ENCODE data around the gene UGP2. TPM values are rescaled to one million over a fixed set of nuclear protein-coding genes. Genes with fewer than 3 reads are reported as not detected.

UGP2 gene
- 76.6 and 113 TPM in 2 replicates for total RNA-seq (ENCODE audit: low replicate concordance)
- long read RNA-seq, transcript UGP2-202 (10 exons, 2,136 nt), result minor isoform, 191 of 422 reads
- long read RNA-seq, transcript UGP2-201 (10 exons, 2,338 nt), result major isoform, 194 of 422 reads
- long read RNA-seq, partial matches to known transcripts, result 12 of 422 reads
- long read RNA-seq, other reads (novel, unspliced or antisense), result 21 of 422 reads

- Mint-ChIP-seq H3K36me3 (peaks cover 7% of the 10 kb centered on the region), H3K4me3 (peak within 1 kb of the TSS; percentile 97), H3K9me3 (no peaks in the 10 kb centered on the region), H3K27me3 (no peaks in the 10 kb centered on the region), H3K4me1 (ENCODE audit: unreplicated experiment) (peaks cover 29% of the 10 kb centered on the region), H3K27ac (peak within 1 kb of the TSS; percentile 99)
- peak; percentile 89 for DNase-seq (ENCODE audit: extremely low spot score, unreplicated experiment)
- TF ChIP-seq CTCF (conservative IDR thresholded peaks at IDR 0.05), result no peak
These were observed at the start of gene UGP2 for GRCh38 chr2:63841254-63842022. UGP2 (plus strand) TSS chr2:63841896; CDS start chr2:63842186, 290 bp downstream.

GRCh38 chr2:63792530-63792929 lies 49.2 kb upstream of the UGP2 start:
- Mint-ChIP-seq H3K36me3 (no peaks in the 10 kb centered on the region), H3K27ac (no peak overlapping the region), H3K4me3 (no peak overlapping the region), H3K9me3 (no peaks in the 10 kb centered on the region), H3K27me3 (no peaks in the 10 kb centered on the region), H3K4me1 (ENCODE audit: unreplicated experiment) (no peaks in the 10 kb centered on the region)
- DNase-seq (ENCODE audit: extremely low spot score, unreplicated experiment), result no peak
- TF ChIP-seq CTCF (conservative IDR thresholded peaks at IDR 0.05), result no peak

- H3K9me3 Mint-ChIP-seq, result no peaks in the 10 kb centered on the region
- no peak for DNase-seq (ENCODE audit: extremely low spot score, unreplicated experiment)
- H3K27me3 Mint-ChIP-seq, result no peaks in the 10 kb centered on the region
- TF ChIP-seq CTCF (conservative IDR thresholded peaks at IDR 0.05), result no peak
- no peaks in the 10 kb centered on the region for H3K4me1 Mint-ChIP-seq (ENCODE audit: unreplicated experiment)
- no peaks in the 10 kb centered on the region for H3K36me3 Mint-ChIP-seq
- H3K4me3 Mint-ChIP-seq, result no peak overlapping the region
- H3K27ac Mint-ChIP-seq, result no peak overlapping the region
These were observed 45.3 kb upstream of the UGP2 start for GRCh38 chr2:63796366-63796765.

GRCh38 chr2:63796796-63797195 lies 44.9 kb upstream of the UGP2 start:
- Mint-ChIP-seq H3K27ac (no peak overlapping the region), H3K9me3 (no peaks in the 10 kb centered on the region), H3K36me3 (no peaks in the 10 kb centered on the region), H3K4me3 (no peak overlapping the region), H3K4me1 (ENCODE audit: unreplicated experiment) (no peaks in the 10 kb centered on the region), H3K27me3 (no peaks in the 10 kb centered on the region)
- no peak for DNase-seq (ENCODE audit: extremely low spot score, unreplicated experiment)
- TF ChIP-seq CTCF (conservative IDR thresholded peaks at IDR 0.05), result no peak

- no peaks in the 10 kb centered on the region for H3K4me1 Mint-ChIP-seq (ENCODE audit: unreplicated experiment)
- DNase-seq (ENCODE audit: extremely low spot score, unreplicated experiment), result no peak
- H3K4me3 Mint-ChIP-seq, result no peak overlapping the region
- no peak for TF ChIP-seq CTCF (conservative IDR thresholded peaks at IDR 0.05)
- no peak overlapping the region for H3K27ac Mint-ChIP-seq
- H3K9me3 Mint-ChIP-seq, result no peaks in the 10 kb centered on the region
- no peaks in the 10 kb centered on the region for H3K36me3 Mint-ChIP-seq
- no peaks in the 10 kb centered on the region for H3K27me3 Mint-ChIP-seq
These were observed 40.2 kb upstream of the UGP2 start for GRCh38 chr2:63801455-63801854.

All from type B pancreatic cell (in vitro differentiated cells).